Measurements from ENCODE around the gene SH2D4B.

Gene SH2D4B

GRCh38 chr10:80504158-80504811, 33.4 kb upstream of the SH2D4B start:
- no peak for DNase-seq

GRCh38 chr10:80504897-80505465, 32.7 kb upstream of the SH2D4B start:
- no peak for DNase-seq

DNA sequence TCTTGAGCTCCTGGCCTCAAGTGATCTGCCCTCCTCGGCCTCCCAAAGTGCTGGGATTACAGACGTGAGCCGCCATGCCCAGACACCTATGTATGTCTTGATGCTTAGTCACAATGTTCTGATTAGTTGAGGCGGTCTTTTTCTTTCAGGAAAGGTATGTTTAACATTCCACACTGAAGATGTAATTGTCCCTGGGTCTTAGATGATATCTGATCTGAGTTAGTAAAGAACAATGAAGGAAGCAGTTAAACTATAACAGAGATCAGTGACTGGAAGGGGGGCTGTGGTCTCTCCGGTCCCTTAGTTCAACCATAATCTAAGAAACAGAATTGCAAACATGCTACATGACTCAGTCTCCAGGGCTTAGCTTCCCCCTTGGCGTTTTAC, 31.5 kb upstream of the SH2D4B start:
- DNase-seq = no peak

GRCh38 chr10:80506836-80507487, 30.7 kb upstream of the SH2D4B start:
- DNase-seq = no peak

GRCh38 chr10:80509108-80509402, 28.6 kb upstream of the SH2D4B start:
- DNase-seq = no peak

- no peak for DNase-seq
Observed at GRCh38 chr10:80509403-80510161, 28.1 kb upstream of the SH2D4B start.

- no peak for DNase-seq
Observed at GRCh38 chr10:80512031-80512526, 25.6 kb upstream of the SH2D4B start.

DNA sequence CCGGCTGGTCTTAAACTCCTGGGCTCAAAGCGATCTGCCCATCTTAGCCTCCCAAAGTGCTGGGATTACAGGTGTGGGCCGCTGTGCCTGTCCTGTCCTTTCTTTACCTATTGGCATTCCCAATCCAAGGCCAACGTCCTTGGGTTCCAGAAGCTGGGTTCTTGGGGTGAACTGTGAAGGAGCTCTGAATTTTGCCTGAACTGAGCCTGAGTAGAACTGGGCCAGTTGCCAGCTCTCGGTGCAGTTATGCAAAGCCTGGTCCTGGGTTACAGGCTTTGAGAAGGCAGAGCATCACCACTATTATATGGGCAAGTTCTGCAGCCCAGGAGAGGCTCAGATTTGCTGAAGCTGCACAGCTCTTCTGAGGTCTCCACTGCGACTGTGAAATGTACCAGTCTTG, 24.6 kb upstream of the SH2D4B start:
- no peak for DNase-seq

DNA sequence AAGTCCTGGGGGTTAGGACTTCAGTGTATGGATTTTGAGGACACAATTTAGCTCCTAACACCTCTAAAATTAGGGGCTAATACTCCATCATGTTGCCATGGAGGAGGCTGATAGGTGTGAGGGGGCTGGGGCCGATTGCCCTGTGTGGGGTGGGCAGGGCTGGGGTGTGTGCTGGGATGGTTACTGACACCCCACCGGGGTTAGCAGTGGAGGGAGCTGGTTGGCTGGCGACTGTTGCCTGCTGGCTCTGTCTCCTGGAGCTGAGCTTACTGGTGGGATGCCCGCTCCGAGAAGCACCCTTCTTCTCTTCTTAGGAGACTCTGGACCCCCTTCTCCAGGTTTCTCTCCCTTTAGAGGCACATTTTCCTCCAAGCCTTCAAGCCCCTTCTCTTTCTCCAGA, 22.2 kb upstream of the SH2D4B start:
- no peak for DNase-seq

GRCh38 chr10:80515941-80516340, 21.8 kb upstream of the SH2D4B start:
- DNase-seq = no peak

DNA sequence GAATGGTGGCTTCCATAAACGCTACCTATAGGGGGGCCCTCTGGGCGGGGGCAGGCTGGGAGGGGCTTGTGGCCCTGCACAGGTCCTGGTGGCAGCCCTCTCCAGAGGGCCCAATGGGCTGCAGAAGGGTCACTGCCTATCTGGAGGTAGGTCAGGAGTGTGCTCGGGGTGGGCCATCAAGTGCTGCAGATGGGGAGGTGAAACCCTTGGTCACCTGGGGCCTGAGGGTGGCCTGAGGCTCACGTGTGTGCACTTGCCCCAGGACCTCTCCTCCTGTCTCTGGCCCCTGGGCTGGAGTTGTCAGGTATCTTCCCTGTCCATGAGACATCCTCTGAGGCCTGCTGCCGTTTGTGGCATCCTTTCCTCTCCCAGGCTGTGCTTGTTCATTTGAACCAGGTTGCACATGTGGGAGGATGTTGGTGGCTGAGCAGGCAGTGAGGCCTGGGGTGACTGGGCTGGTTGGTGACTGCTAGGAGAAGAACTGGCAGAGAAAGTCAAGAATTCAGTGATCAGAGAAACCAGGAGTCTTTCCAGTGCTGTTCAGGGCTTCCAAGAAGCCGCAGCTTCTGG, 21.1 kb upstream of the SH2D4B start:
- no peak for DNase-seq

DNA sequence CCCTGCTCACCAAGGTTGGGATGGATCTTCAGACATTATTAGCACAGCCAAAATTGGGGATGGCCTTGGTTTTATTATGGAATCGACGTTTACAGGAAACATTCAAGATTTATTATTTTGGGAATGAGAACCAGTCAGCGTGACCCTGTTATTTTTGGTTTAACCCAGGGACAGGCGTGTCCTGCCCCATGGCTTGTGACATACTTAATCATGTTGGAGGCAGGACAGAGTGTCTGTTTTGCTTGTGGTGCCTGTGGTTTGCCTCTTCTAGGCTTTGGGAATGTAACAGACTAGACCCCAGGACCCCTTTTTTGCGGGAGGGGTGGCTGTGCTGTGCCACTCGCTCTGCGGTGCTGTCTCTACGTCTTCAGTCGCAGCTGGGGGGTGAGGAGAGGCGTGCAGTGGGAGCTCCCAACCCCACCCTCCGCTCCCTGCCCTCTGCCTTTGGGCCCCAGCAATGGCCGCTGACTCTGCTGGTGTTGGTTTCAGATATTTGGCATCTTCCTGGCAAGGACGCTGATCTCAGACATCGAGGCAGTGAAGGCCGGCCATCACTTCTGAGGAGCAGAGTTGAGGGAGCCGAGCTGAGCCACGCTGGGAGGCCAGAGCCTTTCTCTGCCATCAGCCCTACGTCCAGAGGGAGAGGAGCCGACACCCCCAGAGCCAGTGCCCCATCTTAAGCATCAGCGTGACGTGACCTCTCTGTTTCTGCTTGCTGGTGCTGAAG, 20.1 kb upstream of the SH2D4B start:
- DNase-seq = no peak

DNA sequence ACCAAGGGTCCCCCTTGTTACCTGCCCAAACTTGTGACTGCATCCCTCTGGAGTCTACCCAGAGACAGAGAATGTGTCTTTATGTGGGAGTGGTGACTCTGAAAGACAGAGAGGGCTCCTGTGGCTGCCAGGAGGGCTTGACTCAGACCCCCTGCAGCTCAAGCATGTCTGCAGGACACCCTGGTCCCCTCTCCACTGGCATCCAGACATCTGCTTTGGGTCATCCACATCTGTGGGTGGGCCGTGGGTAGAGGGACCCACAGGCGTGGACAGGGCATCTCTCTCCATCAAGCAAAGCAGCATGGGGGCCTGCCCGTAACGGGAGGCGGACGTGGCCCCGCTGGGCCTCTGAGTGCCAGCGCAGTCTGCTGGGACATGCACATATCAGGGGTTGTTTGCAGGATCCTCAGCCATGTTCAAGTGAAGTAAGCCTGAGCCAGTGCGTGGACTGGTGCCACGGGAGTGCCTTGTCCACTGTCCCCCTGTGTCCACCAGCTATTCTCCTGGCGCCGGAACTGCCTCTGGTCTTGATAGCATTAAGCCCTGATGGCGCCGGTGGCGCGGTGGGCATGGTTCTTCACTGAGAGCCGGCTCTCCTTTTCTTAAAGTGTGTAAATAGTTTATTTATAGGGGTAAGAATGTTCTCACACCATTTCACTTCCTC, 19.4 kb upstream of the SH2D4B start:
- no peak for DNase-seq

GRCh38 chr10:80518807-80519360, 18.8 kb upstream of the SH2D4B start:
- no peak for DNase-seq

DNA sequence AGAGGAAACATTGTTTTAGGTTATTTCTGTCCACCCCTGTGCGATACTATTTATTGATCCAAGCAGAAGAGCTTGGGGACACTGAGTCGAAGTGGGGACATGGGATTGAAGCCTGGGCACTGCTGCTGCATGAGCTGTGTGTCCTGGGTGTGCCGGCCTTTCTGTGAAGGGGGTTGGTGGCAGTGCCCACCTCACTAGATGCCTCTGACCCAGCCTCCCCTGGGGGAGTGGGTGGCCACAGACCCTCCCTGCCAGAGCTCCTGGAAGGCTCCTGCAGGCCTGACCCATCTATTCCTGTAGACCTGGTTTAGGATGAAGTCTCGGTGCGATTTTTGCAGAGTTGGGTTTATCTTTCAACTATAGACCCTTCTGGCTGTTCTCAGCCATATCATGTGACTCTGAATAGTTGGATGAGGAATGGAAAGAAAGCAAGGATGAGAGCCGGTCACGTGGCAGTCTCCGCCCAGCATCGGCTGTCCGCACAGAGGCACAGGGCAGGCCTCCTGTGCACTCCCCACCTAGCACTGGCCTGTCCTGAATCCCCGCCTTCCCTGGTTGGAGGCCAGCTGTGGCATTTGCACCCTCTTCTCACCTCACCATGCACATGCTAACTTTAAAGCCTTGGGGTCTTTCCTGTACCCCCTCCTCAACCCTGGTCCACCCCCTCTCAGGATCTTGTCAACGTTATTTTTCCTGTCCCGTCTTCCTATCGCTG, 17.6 kb upstream of the SH2D4B start:
- no peak for DNase-seq

- no peak for DNase-seq
Observed at GRCh38 chr10:80520661-80521470, 16.8 kb upstream of the SH2D4B start.

DNA sequence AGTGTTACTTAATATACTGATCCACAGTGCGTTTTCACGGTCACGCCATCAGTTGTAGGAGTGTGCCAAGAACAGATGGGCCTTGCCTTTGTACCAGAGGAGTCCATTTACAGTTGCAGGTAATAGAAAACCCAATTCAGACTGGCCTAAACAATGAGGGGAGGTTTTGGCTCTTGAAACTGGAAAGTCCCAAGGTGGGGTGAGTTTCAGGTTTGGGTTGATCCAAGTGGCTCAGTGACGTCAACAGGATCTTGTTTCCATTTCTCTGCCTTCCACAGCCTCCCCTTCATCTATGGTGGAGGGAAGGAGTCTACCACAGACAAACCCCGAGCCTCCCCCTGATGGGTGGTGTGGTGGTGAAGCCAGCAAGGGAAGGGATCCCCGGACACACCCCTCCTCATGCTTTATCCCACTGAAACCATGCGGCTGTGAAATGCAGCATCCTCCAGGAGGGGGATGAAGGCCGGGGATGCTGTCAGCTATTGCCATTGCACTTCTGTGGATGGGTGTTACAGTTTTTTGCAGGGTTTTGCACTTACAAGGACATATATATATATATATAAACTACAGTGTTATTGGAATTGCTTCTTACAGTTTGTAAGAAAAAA, 14.8 kb upstream of the SH2D4B start:
- DNase-seq = peak; percentile 29

DNA sequence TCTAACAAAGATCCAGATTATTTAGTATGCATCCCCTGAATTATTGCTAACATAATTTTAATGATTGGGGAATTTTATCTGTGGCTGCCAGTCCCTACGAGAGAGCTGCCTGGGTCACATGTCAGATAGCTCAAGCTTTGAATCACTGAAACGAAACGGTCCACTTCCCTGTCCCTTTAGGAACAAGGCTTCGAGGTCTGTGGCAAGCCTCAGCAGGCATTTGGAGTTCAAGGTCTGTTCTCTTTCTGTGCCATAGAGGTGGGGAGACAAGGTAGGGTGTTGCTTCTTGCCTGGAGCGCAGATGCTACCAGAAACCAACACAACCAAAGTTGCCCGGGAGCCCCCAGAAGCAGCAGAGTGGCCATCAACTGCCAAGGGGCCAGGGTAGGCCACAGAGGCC, 13.9 kb upstream of the SH2D4B start:
- DNase-seq = no peak

DNA sequence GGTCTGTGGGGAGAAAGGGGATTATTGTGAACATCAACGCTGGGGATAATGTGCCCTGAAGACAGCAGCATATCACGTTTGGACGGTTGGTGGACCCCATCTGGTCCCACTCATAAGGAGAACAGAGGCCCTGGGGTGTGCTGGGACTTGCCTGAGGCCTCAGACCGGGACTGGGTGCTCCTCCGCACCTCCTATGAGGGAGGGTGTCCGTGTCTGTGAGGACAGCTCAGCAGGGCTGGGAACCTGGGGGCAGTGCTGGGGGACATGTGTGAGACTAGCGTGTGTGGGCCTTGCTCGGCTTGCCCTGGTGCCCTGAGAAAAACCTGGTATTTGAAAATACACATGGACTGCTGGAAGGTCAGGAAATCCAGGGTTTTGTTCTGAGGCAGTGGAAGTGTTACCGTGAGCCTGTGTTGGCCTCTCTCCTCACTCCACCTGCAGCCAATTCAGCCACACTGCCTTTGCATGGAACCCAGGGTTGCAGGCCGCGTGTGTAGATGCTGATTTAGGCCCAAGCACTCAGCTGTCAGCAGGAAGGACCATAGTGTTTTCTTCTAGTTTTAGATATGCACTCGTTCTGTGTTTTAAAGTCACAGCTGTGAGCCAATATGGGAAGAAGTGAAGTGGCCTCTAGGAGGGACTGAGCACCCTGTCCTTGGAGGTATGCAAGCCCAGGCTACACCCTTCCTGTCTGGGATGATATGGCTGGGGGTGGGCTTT, 13.4 kb upstream of the SH2D4B start:
- no peak for DNase-seq

Measured in NCI-H2107 (cell line).